HG03575 (cell line): Measurements from ENCODE around the gene LONP1.
"Not testable (repeated sequence)": the region's sequence is repeated elsewhere in the genome, so short reads cannot be mapped to it uniquely, and the experiment has no call there.

Experiments used
- ATAC-seq: cut with Tn5 transposase; IDR thresholded peaks from one replicate; pipeline ENCODE4 v1.9.1; 2021; ENCODE audit not compliant: unreplicated experiment, insufficient number of reproducible peaks, low FRiP score; ENCODE audit errors: extremely low read depth

Gene LONP1

DNA sequence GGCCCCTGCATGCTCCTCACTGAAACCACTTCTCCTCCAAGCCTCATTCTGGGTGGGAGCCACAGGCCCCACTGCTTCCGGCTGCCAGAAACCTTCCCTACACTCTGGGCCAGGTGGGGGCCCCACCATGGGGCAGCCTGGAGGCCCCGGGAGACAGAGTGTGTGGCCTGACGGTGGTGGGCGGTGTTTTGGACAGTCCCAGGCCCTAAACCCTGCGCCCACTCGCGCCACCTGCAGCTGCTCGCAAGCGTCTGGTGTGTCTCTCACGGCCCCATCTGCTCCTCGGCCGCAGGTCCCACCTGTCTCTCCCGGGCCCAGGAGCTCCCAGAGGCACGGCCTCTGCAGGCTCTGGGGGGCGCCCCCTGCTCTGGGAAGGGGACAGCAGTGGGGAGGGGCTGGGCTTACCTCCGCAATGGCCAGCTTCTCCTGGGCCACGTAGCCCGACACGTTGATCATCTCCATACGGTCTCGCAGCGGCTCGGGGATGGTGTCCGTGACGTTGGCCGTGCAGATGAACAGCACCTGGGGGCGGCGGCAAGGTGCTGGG is 24.2 kb downstream of the LONP1 start:
- ATAC-seq, result no peak

DNA sequence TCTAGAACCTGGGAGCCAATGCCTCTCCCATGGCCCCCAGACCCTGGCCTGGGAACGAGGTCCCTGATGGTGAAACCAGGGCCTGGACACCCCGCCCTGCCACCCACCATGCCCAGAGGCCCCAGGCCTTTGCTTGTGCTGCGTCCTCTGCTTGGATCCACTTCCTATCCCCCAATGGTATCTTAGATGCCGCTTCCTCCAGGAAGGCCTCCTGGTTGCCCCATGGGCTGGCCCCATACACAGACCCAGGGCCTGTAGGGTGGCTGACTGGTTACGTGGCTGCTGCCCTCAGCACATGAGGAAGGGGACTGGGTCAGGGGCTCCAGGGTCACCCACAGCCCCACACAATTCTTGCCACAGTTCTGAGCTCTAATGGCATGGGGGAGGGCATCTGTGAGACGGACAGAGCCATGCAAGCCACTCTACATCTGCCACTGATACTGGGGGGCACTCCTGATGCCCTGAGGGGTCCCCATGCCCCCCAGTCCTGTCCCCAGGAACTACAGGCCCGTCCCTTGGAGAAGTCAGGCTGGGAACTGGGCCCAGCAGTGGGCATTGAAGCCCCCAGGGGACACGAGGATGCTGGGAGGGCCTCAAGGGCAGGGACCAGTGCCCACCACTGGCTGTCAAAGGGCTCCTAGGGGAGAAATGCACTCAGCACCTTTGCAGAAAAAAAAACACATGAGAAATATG is 24.8 kb downstream of the LONP1 start:
- ATAC-seq, result no peak

DNA sequence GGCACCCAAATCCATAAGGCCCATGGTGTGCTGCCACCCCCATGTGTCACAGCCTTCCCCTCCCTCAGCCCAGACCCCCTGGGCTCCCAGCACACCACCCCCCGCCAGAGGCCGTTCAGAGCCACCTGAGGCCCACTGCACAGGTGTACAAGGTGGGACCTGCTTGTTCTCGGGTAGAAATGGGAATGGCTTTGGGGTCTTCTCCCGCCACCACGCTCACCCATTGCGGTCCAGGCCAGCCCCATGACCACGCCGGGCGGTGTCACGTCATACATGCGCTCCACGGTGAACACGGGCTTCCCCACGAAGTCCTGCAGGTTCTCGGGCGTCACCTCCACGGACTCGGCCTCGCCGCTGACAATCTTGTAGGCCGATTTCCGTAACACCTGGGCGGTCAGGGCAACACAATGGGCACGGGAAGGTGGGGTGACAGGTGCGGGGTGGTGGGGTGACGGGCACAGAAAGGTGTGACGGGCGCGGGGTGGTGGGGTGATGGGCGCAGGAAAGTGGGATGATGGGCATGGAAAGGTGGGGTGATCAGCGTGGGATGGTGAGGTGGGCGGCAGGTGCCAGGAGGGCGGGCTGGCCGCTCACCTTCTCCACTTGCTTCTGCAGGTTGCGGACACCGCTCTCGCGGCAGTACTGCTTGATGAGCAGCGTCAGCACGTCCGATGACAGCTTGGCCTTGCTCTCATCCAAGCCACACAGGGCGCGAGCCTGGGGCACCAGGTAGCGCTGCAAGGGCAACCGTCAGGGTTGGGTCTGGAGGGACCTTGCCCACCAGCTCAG is 25.6 kb downstream of the LONP1 start:
- ATAC-seq, result no peak

GRCh38 chr19:5693195-5694166 is 26.5 kb downstream of the LONP1 start:
- ATAC-seq, result no peak

- ATAC-seq, result no peak
Observed at GRCh38 chr19:5692723-5693194, 27.2 kb downstream of the LONP1 start.

DNA sequence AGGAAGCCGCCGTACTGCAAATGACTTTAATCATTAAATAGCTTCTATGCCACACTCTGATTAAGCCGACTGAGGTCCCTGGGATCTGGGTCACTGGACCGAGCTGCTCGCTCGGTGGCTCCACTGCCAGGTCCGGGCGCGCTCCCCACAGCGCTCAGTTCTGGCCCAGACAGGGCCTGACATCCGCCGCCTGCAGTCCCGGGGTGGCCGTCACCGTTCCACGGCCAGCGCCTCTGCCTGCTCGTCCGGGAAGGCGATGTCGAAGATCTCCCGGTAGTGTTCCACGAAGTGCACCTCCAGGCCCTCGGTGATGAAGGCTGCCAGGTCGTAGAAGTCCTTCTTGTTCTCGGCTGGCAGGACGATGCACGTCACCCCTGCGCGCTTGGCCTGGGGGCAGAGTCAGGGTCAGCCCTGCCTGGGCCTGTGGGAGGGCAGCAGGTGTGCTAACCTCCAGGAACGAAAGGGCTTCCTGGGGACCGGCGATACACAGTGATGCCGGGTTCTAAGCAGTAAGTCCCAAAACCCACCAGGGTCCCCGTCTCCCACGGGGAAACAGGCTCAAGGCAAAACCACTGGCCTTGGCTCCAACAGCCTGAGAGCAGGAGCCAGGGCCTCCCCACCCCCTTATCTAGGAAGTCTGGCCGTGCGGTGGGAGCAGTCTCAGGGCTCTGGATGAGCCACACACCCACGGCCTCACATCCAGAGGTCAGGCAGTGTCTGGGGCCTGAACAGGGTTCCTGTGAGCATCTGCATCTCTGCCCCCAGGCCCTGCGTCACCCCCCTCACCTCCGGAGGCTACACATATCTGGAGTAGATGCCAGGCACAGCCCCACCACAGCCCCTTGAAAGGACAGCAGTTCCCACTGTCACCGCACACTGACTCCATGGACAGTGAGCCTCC is 27.9 kb downstream of the LONP1 start:
- ATAC-seq, result no peak

DNA sequence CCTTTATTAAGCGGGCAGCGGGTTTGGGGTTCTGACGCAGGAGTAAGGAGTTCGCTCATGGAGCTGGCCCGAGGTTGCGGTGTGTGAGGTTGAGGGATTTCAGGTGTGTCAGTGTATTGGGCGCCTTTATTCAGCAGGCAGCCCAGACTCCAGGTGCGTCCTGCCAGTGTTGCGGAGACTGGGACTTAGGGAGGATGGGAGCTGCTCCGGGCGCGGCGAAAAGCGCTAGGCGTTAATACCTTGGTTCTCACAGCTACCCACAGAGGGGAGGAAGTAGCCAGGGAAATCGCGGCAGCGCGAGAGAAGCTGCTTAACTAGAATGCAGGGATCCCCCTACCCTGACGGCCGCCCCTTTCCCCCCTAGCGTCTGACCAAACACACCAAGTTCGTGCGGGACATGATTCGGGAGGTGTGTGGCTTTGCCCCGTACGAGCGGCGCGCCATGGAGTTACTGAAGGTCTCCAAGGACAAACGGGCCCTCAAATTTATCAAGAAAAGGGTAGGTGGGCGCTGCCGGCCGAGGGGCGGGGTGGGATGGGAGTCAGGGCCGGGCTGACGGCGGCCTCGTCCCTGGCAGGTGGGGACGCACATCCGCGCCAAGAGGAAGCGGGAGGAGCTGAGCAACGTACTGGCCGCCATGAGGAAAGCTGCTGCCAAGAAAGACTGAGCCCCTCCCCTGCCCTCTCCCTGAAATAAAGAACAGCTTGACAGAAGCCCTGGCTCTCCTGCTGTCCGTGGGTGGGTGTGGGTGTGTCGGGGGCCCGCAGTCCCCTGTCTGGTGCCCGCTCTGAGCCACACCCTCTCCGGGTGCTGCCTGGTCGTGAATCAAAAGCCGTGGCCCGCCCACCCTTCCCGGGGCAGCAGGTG is 28.8 kb downstream of the LONP1 start:
- no peak for ATAC-seq

DNA sequence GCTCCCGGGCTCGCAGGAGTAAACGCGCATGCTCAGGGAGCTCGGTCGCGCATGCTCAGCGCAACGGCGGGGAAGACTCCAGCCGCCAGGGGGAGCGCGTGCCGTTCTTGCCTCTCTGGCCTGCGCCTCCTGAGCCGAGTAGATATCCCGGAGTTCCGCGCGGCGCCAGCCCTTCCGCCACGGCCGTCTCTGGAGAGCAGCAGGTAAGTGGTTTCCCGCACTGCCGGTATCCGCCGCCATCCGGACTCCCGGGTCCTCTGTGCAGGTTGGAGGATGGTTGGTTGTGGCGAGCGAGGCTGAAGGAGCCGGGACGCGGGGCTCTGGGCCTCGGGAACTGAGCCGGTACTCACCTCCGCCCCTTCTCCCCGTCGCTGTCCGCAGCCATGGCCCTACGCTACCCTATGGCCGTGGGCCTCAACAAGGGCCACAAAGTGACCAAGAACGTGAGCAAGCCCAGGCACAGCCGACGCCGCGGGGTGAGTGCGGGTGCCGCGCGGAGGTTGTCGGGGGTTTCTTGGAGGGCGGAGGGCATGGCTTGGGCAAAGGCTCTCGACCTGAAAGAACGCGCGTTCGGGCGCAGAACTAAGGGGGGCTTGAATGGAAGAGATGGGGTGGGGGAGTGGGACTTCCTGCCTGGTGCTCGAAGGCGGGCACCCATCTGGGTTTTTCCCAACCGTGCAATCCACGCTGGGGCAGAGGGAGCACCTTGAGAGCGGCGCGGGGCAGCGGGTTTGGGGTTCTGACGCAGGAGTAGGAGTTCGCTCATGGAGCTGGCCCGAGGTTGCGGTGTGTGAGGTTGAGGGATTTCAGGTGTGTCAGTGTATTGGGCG is 29.6 kb downstream of the LONP1 start, which contains the start of gene RPL36:
Gene RPL36 (plus strand): TSS at position 171 of the 830 bp plus-strand sequence. CDS start 213 bp downstream, at position 384.
- no peak for ATAC-seq

DNA sequence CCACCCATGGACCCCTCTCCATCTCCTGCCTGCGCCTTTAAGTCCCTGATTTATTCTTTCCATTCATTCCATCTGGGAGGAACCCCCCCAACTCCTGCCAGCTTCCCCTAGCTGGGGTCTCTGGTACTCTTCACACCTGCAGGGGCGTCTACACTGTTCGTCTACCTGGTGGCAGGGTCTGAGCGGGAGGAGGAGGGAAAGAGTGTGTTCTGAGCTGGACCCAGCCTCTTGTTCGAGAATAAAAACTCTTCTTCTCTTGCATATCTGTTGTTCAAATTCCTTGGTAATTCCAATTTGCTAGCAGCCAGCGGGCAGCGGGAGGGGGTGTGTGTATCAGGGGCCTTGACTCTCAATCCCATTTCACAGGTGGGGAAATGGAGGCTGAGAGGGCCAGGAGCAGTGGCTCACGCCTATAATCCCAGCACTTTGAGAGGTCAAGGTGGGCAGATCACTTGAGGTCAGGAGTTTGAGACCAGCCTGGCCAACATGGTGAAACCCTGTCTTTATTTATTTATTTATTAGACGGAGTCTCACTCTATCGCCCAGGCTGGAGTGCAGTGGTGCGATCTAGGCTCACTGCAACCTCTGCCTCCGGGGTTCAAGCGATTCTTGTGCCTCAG is 31.6 kb downstream of the LONP1 start:
- not testable (repeated sequence) for ATAC-seq

GRCh38 chr19:5687360-5688198 is 32.4 kb downstream of the LONP1 start:
- ATAC-seq, result no peak

- ATAC-seq, result no peak
Observed at GRCh38 chr19:5686647-5687359, 33.1 kb downstream of the LONP1 start.

GRCh38 chr19:5686326-5686646 is 33.7 kb downstream of the LONP1 start:
- no peak for ATAC-seq

GRCh38 chr19:5684694-5685430 is 35.1 kb downstream of the LONP1 start:
- ATAC-seq, result no peak
